Psoas muscle (tissue), 8 donors: ENCODE measurements around the gene FZD4. TPM values are rescaled to one million over a fixed set of nuclear protein-coding genes. Genes with fewer than 3 reads are reported as not detected.

ENCODE experiments used
- ATAC-seq, 4 donors: fragments of 200-7000 bp; cut with Tn5 transposase; one replicate each; pipeline ENCODE4 v1.9.1; 2020; ENCODE audit warnings: moderate library complexity in 3 of 4, mild to moderate bottlenecking in 2 of 4
- DNase-seq, 2 donors: peaks; one replicate each; pipeline ENCODE4 v3.0.0-alpha.2; 2020
- H3K27ac ChIP-seq: fragments of 200-600 bp; one replicate; pipeline ENCODE4 v1.8.0; 2022
- H3K27me3 ChIP-seq, 3 donors: fragments of 200-600 bp in 1 of 3; one replicate each; pipeline versions ENCODE4 v1.6.1 to v1.8.0; 2013 to 2022; ENCODE audit warnings: low read length in 2 of 3, mild to moderate bottlenecking in 2 of 3, moderate library complexity in 1 of 3; ENCODE audit not compliant: insufficient read depth in 3 of 3
- H3K36me3 ChIP-seq, 2 donors: fragments of 200-600 bp in 1 of 2; one replicate each; pipeline versions ENCODE4 v1.6.1 to v1.8.0; 2013 to 2022; ENCODE audit warnings: low read depth in 1 of 2, mild to moderate bottlenecking in 1 of 2, moderate library complexity in 1 of 2; ENCODE audit not compliant: insufficient read depth in 1 of 2
- H3K4me1 ChIP-seq: fragments of 200-600 bp; one replicate; pipeline ENCODE4 v1.8.0; 2022
- H3K4me3 ChIP-seq: fragments of 200-600 bp; one replicate; pipeline ENCODE4 v1.8.0; 2022; ENCODE audit warnings: mild to moderate bottlenecking
- H3K9me3 ChIP-seq: fragments of 200-600 bp; one replicate; pipeline ENCODE4 v1.8.0; 2022
- WGBS, 3 donors: extraction: QIAGEN DNeasy Blood & Tissue Kit; methylation state at CpG; one replicate each; pipeline versions ENCODE4 v1.1.6 to v1.1.7; 2013; 5-methylcytosine and 5-hydroxymethylcytosine counted together
- intact Hi-C, 2 donors: fragments of 100-400 bp; cut with DNase I; formaldehyde crosslinking; loops; one replicate each; pipeline versions ENCODE4 v1.11.0 to v1.14.2; 2022
- polyA plus RNA-seq, 3 donors: library from polyadenylated mRNA; stranded (reverse); fragments of 200-250 nt; gene quantifications; one replicate each; pipeline ENCODE4 v1.2.3, GENCODE V29; 2013
- total RNA-seq, 4 donors: library from RNA; stranded (reverse); fragmentation: NEBNext Ultra II Directional in 2 of 4; extraction: Animal tissue kit (Norgen Biotek cat#: 25700) in 2 of 4; gene quantifications; one replicate each; pipeline versions ENCODE4 v1.2.1 to v1.2.4, GENCODE V29; 2021 to 2023
- TF ChIP-seq, protein P1 (sequence below): fragments of 200-600 bp; IDR thresholded peaks from one replicate; pipeline ENCODE4 v1.8.0; 2022; ENCODE audit warnings: antibody characterized with exemption
- donor health status: healthy with polysubstance abuse.
- donor health status: DM: no; HTN: no; CAD: no; lungs with moderate emphysema.
- donor health status: Bipolar disorder and iron deficiency.
- donor health status: healthy.
- donor health status: DM: yes; HTN: yes; CAD: no.
- donor health status: DM: no; HTN: no; CAD: no.
- donor health status: DM: no; HTN: no; CAD: no.
- donor health status: DM: yes; HTN: yes; CAD: no.

Gene FZD4
- total and polyA plus RNA-seq, 7 donors = 12.3 to 158 (median 27.5) TPM

DNA sequence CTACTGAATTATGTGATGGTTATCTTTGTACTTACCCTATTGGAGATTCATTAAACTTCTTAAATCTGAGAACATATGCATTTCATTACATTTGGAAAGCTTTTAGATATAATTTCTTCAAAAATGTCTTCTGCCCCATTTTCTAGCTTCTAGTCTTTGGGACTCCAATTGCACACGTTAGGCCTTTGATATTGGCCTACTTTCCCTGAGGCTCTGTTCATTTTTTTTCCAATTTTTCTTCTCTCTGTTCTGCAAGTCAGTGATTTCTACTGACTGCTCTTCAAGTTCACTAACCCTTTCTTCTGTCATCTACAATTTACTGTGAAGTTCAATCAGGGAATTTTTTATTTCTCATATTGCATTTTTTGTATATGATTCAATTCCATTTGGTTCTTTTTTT lies 43.0 kb downstream of the FZD4 start:
- 0 to 38% (median 6%) methylated on average over 1 of the region's 1 CpG for WGBS, 3 donors
- intact Hi-C loops = loop anchor here in 1 of 2 donors (10.0 kb wide), 1 partner anchor 457 kb away; no protein-coding TSS in a partner anchor
- DNase-seq = no peak
- TF ChIP-seq, protein P1, sequence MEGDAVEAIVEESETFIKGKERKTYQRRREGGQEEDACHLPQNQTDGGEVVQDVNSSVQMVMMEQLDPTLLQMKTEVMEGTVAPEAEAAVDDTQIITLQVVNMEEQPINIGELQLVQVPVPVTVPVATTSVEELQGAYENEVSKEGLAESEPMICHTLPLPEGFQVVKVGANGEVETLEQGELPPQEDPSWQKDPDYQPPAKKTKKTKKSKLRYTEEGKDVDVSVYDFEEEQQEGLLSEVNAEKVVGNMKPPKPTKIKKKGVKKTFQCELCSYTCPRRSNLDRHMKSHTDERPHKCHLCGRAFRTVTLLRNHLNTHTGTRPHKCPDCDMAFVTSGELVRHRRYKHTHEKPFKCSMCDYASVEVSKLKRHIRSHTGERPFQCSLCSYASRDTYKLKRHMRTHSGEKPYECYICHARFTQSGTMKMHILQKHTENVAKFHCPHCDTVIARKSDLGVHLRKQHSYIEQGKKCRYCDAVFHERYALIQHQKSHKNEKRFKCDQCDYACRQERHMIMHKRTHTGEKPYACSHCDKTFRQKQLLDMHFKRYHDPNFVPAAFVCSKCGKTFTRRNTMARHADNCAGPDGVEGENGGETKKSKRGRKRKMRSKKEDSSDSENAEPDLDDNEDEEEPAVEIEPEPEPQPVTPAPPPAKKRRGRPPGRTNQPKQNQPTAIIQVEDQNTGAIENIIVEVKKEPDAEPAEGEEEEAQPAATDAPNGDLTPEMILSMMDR = no peak
- Histone ChIP-seq H3K4me3 (no peak overlapping the region), H3K36me3 (no peaks in the 10 kb centered on the region), H3K27me3 (no peaks in the 10 kb centered on the region), H3K4me1 (peaks cover 3% of the 10 kb centered on the region), H3K9me3 (no peaks in the 10 kb centered on the region), H3K27ac (no peak overlapping the region)
- ATAC-seq = no peak

DNA sequence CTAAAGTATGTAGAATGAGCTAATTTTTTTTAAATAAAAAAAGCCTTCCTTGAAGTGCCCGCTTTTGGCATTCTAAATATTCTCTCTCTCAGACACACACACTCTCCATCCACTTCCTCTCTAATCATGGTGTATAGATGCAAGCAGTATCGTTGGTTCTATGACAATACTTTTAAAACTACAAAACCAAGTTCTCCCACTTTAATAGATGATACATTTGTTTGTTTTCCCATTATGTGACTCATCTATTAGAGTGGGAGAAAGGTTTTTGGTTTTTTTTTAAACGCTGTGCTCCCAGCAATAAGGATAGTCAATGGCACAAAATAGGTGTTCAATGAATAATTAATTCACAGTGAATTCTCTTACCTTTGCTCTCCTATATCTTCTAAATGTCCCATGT lies 44.6 kb downstream of the FZD4 start:
- no peaks in the 10 kb centered on the region for H3K9me3 ChIP-seq
- H3K27ac ChIP-seq = no peak overlapping the region
- no peaks in the 10 kb centered on the region for H3K27me3 ChIP-seq
- 93 to 97% (median 93%) methylated on average over 3 of the region's 3 CpGs for WGBS, 3 donors
- no peak overlapping the region for H3K4me3 ChIP-seq
- ATAC-seq = no peak
- DNase-seq = no peak
- no peaks in the 10 kb centered on the region for H3K4me1 ChIP-seq
- no peaks in the 10 kb centered on the region for H3K36me3 ChIP-seq
- TF ChIP-seq, protein P1 = no peak
- intact Hi-C loops = loop anchor here in 1 of 2 donors (10.0 kb wide), 1 partner anchor 456 kb away; no protein-coding TSS in a partner anchor

DNA sequence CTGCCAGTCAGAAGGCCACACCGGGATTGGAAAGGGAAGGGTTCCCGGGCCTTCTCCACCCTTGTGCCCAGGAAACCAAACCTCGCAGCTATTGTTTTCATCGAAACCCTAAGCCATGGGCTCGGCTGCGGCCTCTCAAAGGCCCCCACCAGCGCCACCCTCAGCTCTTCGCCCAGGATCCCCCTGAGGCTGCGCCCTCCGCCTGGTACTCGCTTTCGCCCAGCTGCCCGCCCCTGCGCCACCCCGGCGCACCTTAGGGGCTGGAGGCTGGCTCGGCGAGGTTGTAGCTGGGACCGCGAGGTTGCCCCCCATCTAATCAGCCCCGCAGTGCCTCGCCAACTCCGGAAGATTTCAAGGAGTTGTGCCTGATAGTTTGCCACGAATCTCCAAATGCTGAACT lies 49.0 kb downstream of the FZD4 start:
- H3K4me3 ChIP-seq = no peak overlapping the region
- ATAC-seq (no peak), DNase-seq (no peak)
- no peaks in the 10 kb centered on the region for H3K4me1 ChIP-seq
- TF ChIP-seq, protein P1 = no peak
- intact Hi-C loops = no loop called here
- no peaks in the 10 kb centered on the region for H3K36me3 ChIP-seq
- H3K9me3 ChIP-seq = no peaks in the 10 kb centered on the region
- H3K27me3 ChIP-seq = no peaks in the 10 kb centered on the region
- 93 to 96% (median 95%) methylated on average over 21 to 24 of the region's 24 CpGs for WGBS, 3 donors
- no peak overlapping the region for H3K27ac ChIP-seq

DNA sequence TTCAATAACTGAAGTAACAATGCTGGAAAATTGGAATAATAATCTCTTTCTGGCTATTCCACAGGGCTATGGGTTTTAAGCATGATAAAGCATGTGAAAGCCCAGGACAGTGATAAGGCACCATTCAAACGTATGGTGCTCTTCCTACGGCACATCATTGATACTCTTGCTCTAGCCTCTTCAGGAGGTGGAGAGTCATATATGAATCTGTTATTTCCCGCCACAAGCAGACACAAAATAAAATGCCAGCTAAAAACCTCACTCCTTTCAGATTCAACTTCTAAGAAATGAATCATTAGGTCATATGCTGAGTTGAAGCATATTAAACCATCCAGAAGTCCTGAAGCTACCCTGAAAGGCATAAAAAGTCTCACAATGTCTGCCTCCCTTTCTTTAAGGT lies 49.9 kb downstream of the FZD4 start:
- Histone ChIP-seq H3K27ac (no peak overlapping the region), H3K4me1 (no peaks in the 10 kb centered on the region), H3K27me3 (no peaks in the 10 kb centered on the region), H3K36me3 (no peaks in the 10 kb centered on the region), H3K9me3 (no peaks in the 10 kb centered on the region), H3K4me3 (no peak overlapping the region)
- ATAC-seq (no peak), DNase-seq (no peak)
- TF ChIP-seq, protein P1 = no peak
- WGBS, 3 donors = 95 to 96% (median 95%) methylated on average over 3 of the region's 3 CpGs
- intact Hi-C loops = no loop called here

DNA sequence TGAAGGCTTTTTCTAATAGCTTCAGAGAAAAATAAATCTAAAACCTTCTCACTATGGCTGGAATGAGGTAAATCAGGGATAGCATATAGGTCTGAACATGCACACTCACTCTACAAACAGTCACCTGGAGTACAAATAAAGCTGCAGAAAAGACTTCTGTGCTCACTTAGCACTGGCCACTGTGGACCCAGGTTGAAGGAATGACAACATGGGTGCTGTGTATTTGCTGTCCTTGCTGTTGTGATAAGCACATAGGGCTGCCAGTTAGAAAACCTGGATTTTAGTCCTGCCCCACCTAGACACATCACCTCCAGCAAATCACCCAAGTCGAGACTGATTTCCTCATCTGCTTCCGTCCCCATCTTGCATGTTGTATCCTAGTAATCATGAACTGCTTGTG lies 51.2 kb downstream of the FZD4 start:
- H3K27ac ChIP-seq = no peak overlapping the region
- intact Hi-C loops = no loop called here
- no peaks in the 10 kb centered on the region for H3K4me1 ChIP-seq
- no peaks in the 10 kb centered on the region for H3K9me3 ChIP-seq
- no peak overlapping the region for H3K4me3 ChIP-seq
- no peaks in the 10 kb centered on the region for H3K36me3 ChIP-seq
- DNase-seq = no peak
- H3K27me3 ChIP-seq = no peaks in the 10 kb centered on the region
- ATAC-seq = no peak
- TF ChIP-seq, protein P1 = no peak
- WGBS, 3 donors = 87 to 94% (median 92%) methylated on average over 2 of the region's 2 CpGs
